Measurements from ENCODE around the gene PSMB3.
A peak's percentile ranks its signal among the peaks of the same experiment; 100 is the strongest.
"Not testable (repeated sequence)": the region's sequence is repeated elsewhere in the genome, so short reads cannot be mapped to it uniquely, and the experiment has no call there.

PSMB3 gene

GRCh38 chr17:38715216-38715943, 37.2 kb upstream of the PSMB3 start:
- no peak for DNase-seq (ENCODE audit: low read depth in 2 of 3, low spot score in 2 of 3)

DNA sequence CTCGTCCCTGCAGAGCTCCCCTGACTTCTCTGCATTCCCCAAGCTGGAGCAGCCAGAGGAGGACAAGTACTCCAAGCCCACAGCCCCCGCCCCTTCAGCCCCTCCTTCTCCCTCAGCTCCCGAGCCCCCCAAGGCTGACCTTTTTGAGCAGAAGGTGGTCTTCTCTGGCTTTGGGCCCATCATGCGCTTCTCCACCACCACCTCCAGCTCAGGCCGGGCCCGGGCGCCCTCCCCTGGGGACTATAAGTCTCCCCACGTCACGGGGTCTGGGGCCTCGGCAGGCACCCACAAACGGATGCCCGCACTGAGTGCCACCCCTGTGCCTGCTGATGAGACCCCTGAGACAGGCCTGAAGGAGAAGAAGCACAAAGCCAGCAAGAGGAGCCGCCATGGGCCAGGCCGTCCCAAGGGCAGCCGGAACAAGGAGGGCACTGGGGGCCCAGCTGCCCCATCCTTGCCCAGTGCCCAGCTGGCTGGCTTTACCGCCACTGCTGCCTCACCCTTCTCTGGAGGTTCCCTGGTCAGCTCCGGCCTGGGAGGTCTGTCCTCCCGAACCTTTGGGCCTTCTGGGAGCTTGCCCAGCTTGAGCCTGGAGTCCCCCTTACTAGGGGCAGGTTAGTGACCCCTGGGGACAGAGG, 36.1 kb upstream of the PSMB3 start:
- no peak for DNase-seq (ENCODE audit: low read depth in 2 of 3, low spot score in 2 of 3)

DNA sequence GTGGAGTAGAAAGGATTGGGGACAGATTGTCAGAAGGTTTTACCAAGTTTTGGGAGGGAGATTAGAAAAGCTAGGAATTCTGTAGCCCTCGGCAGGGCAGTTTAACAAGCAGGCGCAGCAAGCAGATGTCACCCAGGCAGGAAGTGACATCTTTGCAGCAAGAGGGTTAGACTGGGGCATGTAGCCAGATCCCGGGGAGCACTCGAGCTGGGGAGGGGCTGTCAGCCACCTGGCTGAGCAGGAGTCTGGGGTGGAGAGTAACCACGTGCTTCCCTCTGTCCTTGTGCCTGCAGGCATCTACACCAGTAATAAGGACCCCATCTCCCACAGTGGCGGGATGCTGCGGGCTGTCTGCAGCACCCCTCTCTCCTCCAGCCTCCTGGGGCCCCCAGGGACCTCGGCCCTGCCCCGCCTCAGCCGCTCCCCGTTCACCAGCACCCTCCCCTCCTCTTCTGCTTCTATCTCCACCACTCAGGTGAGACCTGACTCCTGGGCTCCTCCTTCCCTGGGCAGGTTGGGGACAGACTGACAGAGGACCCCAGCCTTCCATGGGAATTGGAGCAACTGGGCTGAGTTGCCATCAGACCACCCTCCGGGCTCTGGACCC, 35.3 kb upstream of the PSMB3 start:
- DNase-seq (ENCODE audit: low read depth in 2 of 3, low spot score in 2 of 3), result no peak

- no peak for DNase-seq (ENCODE audit: low read depth in 2 of 3, low spot score in 2 of 3)
Observed at GRCh38 chr17:38719289-38719942, 33.1 kb upstream of the PSMB3 start.

DNA sequence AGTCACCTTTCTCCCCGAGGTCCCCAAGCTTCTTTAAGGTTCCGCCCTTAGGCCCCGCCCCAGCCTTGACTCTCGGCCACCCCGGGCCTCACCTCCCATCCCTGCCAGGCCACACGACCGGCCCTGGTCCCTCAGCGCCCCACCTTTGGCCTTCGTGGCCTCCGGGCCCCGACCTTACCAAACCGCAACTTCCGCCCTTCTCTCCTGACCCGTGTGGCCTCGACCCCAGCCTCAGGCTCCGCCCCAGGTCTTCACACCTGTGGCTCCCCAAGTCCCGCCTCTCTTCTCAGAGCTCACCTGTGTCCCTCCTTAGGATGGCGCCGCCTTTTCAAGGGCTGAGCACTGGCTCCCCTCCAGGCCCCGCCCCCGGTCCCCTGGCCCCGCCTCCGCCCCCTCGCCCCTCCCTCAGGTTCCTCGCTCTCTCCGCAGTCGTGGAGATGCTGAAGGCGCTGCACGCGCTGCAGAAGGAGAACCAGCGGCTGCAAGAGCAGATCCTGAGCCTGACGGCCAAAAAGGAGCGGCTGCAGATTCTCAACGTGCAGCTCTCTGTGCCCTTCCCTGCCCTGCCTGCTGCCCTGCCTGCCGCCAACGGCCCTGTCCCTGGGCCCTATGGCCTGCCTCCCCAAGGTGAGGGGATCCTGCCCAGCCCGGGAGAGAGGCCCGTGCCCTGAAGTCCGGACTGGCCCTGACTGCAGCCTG, 32.4 kb upstream of the PSMB3 start:
- DNase-seq (ENCODE audit: low read depth in 2 of 3, low spot score in 2 of 3), result no peak

- DNase-seq (ENCODE audit: low read depth in 2 of 3, low spot score in 2 of 3), result no peak
Observed at GRCh38 chr17:38720941-38721340, 31.6 kb upstream of the PSMB3 start.

GRCh38 chr17:38721802-38722201, 30.7 kb upstream of the PSMB3 start:
- no peak for DNase-seq (ENCODE audit: low read depth in 2 of 3, low spot score in 2 of 3)

GRCh38 chr17:38724337-38724988, 28.1 kb upstream of the PSMB3 start:
- no peak for DNase-seq (ENCODE audit: low read depth in 2 of 3, low spot score in 2 of 3)

- no peak for DNase-seq (ENCODE audit: low read depth in 2 of 3, low spot score in 2 of 3)
Observed at GRCh38 chr17:38725066-38725465, 27.5 kb upstream of the PSMB3 start.

- not testable (repeated sequence) for DNase-seq (ENCODE audit: low read depth in 2 of 3, low spot score in 2 of 3)
Observed at GRCh38 chr17:38726145-38726544, 26.4 kb upstream of the PSMB3 start.

DNA sequence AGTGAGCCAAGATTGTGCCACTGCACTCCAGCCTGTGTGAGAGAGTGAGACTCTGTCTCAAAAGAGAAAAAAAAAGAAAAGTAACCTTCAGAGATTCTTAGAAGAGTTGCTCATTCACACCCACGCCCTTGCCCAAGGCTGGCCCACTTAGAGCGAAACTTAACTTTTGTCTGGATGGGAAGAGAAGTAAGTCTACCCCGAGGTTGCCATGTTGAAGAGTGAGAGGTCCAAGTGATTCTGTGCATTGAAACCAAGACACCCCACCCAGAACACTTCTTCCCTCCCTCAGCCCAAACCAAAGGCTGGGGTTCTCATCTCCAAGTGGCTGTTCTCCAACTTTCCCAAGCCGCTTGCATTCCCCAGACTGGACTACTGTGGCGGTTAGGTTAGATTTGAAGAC, 24.8 kb upstream of the PSMB3 start:
- DNase-seq (ENCODE audit: low read depth in 2 of 3, low spot score in 2 of 3), result peak in 2 of 3 experiments; percentile 55 to 70

- peak in 1 of 3 experiments; percentile 31 for DNase-seq (ENCODE audit: low read depth in 2 of 3, low spot score in 2 of 3)
Observed at GRCh38 chr17:38728290-38728831, 24.2 kb upstream of the PSMB3 start.

- DNase-seq (ENCODE audit: low read depth in 2 of 3, low spot score in 2 of 3), result no peak
Observed at GRCh38 chr17:38729368-38729885, 23.1 kb upstream of the PSMB3 start.

- peak; percentile 70 to 83 (median 71) for DNase-seq (ENCODE audit: low read depth in 2 of 3, low spot score in 2 of 3)
Observed at GRCh38 chr17:38729886-38730525, 22.5 kb upstream of the PSMB3 start, which contains the start of gene CISD3. TSS of gene CISD3 (plus strand) at chr17:38730341. CDS start at chr17:38730359, 18 bp downstream.

DNA sequence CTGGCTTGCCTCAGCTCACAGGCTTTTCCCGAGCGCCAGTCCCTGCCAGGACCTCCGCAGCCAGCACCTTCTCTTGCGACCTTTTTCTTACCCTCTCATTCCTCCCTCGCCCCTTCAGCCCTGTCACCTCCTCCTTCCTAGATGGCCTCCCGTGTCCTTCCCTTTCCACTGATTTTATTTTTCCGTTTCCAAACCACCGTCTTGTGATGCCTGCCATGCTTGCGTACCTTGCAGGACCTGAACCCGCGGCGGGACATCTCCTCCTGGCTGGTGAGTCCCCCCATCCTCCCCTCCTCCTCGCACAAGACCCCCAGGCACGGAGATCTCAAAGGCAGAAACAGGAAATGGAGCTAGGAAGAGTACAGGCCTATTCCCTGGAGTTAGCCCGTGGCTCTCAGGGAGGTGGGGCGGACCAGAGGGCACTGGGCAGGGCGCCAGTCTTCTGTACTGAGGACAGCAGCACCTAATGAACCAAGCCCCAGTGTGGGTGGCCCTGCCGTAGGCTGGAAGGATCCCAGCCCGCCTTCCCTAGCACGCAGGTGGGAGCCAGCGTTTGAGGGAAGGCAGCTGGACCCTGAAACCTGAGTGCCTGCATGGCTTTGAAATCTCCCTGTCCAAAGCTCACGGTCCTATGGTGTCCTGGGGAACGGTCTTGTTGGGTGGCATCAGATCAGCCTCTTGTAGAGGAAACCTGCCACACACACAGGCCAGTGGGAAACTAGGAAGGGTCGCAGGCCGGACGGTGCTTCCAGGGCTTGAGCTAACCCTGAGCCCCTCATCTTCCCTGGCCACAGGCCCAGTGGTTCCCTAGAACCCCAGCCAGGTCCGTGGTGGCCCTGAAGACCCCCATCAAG, 21.8 kb upstream of the PSMB3 start:
- DNase-seq (ENCODE audit: low read depth in 2 of 3, low spot score in 2 of 3), result no peak

- DNase-seq (ENCODE audit: low read depth in 2 of 3, low spot score in 2 of 3), result no peak
Observed at GRCh38 chr17:38731526-38732294, 20.8 kb upstream of the PSMB3 start.

- no peak for DNase-seq (ENCODE audit: low read depth in 2 of 3, low spot score in 2 of 3)
Observed at GRCh38 chr17:38732376-38733281, 19.9 kb upstream of the PSMB3 start.
